ENCODE measurements around the gene PDGFRB. TPM values are rescaled to one million over a fixed set of nuclear protein-coding genes. Genes with fewer than 3 reads are reported as not detected.

PDGFRB gene
- polyA plus RNA-seq, 1 donor from 2014 or later: not detected

DNA sequence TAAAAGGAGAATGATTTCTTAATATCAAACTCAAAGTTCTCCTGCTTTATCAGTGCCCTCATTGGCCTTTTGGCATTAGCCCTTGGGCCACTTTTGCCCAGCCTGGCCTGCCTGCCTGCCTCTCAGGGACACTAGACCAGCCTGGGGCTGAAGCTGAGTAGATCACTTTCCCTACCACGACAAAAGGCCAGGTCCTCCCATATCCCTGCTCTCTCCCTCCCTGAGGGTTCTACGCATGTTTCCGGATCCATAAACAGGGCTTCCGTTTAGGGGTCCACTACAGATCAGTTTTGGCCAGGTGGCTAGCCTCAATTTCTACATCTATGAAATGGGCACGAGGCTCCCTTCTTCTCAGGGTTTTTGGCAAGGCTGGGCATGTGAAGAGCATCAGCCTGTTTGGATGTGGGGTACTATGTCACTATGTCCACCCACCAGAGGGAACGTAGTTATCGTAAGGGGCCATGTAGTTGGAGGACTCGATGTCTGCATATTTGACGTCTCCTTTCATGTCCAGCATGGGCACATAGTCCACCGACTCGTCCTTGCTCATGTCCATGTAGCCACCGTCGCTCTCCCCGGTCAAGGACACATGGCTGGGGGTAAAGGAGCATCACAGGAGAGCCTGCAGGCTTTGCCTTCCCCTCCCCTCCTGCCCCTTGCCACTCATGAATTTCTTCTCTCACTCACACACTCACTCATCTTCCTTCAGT is 34.0 kb downstream of the PDGFRB start:
- Histone ChIP-seq H3K9me3 (ENCODE audit: low read length) (no peaks in the 10 kb centered on the region), H3K9ac (ENCODE audit: low read length) (no peak overlapping the region), H3K9me2 (ENCODE audit: insufficient read depth, low read length) (no peaks in the 10 kb centered on the region), H2AFZ (ENCODE audit: low read depth, low read length) (no peak overlapping the region), H3K4me3 (ENCODE audit: low read length) (no peak overlapping the region), H3K4me2 (ENCODE audit: low read length) (no peak overlapping the region), H3F3A (ENCODE audit: insufficient read depth, low read length, poor library complexity, severe bottlenecking) (no peaks in the 10 kb centered on the region), H3K79me2 (replicated peaks; ENCODE audit: insufficient read depth, low read length) (no peaks in the 10 kb centered on the region), H3K27me3 (ENCODE audit: insufficient read depth, low read depth, low read length) (no peaks in the 10 kb centered on the region), H4K20me1 (ENCODE audit: insufficient read depth) (no peaks in the 10 kb centered on the region), H3K36me3 (ENCODE audit: insufficient read depth, low read length) (no peaks in the 10 kb centered on the region), H3K27ac (ENCODE audit: low read length) (no peak overlapping the region)
- TF ChIP-seq RAD21 (conservative IDR thresholded peaks at IDR 0.05) (no peak), TAF1 (IDR thresholded peaks at IDR 0.05; ENCODE audit: low read depth) (no peak), EP300 (conservative IDR thresholded peaks at IDR 0.05; ENCODE audit: poor library complexity, severe bottlenecking) (no peak), SMC3 (conservative IDR thresholded peaks at IDR 0.05; ENCODE audit: poor library complexity) (no peak), CTCF (IDR thresholded peaks at IDR 0.05; ENCODE audit: poor library complexity, severe bottlenecking) (no peak), MXI1 (conservative IDR thresholded peaks at IDR 0.05; ENCODE audit: poor library complexity, severe bottlenecking) (no peak), REST (IDR thresholded peaks at IDR 0.05; ENCODE audit: borderline replicate concordance) (no peak), EZH2 (IDR thresholded peaks at IDR 0.05; ENCODE audit: borderline replicate concordance, insufficient read depth, low read length, poor library complexity, severe bottlenecking) (no peak), POLR2AphosphoS5 (IDR thresholded peaks at IDR 0.05) (no peak)

DNA sequence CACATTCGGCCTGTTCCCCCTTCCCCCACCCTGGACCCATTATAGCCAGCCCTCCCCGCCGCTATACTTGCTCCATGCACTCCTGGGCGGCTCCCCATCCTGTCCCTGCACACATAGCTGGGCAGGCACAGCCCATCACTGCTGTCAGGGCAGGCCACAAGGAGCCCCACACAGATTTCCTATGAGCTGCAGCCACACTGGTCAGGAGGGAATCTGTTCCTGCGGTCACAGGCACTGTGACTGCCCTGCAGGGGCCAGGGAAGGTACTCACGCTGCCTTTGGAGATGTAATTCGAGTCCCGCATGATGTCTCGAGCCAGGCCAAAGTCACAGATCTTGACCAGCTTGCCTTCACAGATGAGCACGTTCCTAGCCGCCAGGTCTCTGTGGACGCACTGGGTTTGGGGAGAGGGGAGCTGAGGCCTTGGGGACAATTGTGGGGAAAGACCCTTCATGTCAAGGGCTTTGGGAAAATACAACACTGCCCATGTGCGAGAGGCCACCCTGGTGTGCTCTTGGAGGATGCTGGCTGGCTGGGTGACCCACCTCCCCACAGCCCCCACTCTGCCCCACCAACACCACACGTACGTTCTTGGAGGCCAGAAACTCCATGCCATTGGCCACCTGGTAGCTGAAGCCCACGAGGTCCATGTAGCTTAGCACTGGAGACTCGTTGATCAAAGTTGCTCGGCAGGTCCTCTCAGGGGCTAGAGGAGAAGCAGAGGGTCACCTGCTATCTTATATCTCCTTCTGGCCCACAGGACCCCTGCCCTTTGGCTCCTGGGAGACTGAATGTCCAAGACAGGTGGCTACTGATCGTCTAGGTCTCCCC is 34.8 kb downstream of the PDGFRB start:
- Histone ChIP-seq H4K20me1 (ENCODE audit: insufficient read depth) (no peaks in the 10 kb centered on the region), H3K27me3 (ENCODE audit: insufficient read depth, low read depth, low read length) (no peaks in the 10 kb centered on the region), H3K4me2 (ENCODE audit: low read length) (no peak overlapping the region), H3K79me2 (replicated peaks; ENCODE audit: insufficient read depth, low read length) (no peaks in the 10 kb centered on the region), H3F3A (ENCODE audit: insufficient read depth, low read length, poor library complexity, severe bottlenecking) (no peaks in the 10 kb centered on the region), H3K36me3 (ENCODE audit: insufficient read depth, low read length) (no peaks in the 10 kb centered on the region), H3K9ac (ENCODE audit: low read length) (no peak overlapping the region), H3K9me2 (ENCODE audit: insufficient read depth, low read length) (no peaks in the 10 kb centered on the region), H3K4me3 (ENCODE audit: low read length) (no peak overlapping the region), H3K9me3 (ENCODE audit: low read length) (no peaks in the 10 kb centered on the region), H2AFZ (ENCODE audit: low read depth, low read length) (no peak overlapping the region), H3K27ac (ENCODE audit: low read length) (no peak overlapping the region)
- TF ChIP-seq POLR2AphosphoS5 (IDR thresholded peaks at IDR 0.05) (no peak), TAF1 (IDR thresholded peaks at IDR 0.05; ENCODE audit: low read depth) (no peak), SMC3 (conservative IDR thresholded peaks at IDR 0.05; ENCODE audit: poor library complexity) (no peak), EZH2 (IDR thresholded peaks at IDR 0.05; ENCODE audit: borderline replicate concordance, insufficient read depth, low read length, poor library complexity, severe bottlenecking) (no peak), CTCF (IDR thresholded peaks at IDR 0.05; ENCODE audit: poor library complexity, severe bottlenecking) (no peak), EP300 (conservative IDR thresholded peaks at IDR 0.05; ENCODE audit: poor library complexity, severe bottlenecking) (no peak), REST (IDR thresholded peaks at IDR 0.05; ENCODE audit: borderline replicate concordance) (no peak), MXI1 (conservative IDR thresholded peaks at IDR 0.05; ENCODE audit: poor library complexity, severe bottlenecking) (no peak), RAD21 (conservative IDR thresholded peaks at IDR 0.05) (no peak)

Measured in neural cell (in vitro differentiated cells).